Psoas muscle (tissue), 8 donors: ENCODE results near the gene CAPS. TPM values are rescaled to one million over a fixed set of nuclear protein-coding genes. Genes with fewer than 3 reads are reported as not detected.

ENCODE experiments used
- ATAC-seq, 4 donors: fragments of 200-7000 bp; cut with Tn5 transposase; one replicate each; pipeline ENCODE4 v1.9.1; 2020; ENCODE audit warnings: moderate library complexity in 3 of 4, mild to moderate bottlenecking in 2 of 4
- DNase-seq, 2 donors: peaks; one replicate each; pipeline ENCODE4 v3.0.0-alpha.2; 2020
- H3K27ac ChIP-seq: fragments of 200-600 bp; one replicate; pipeline ENCODE4 v1.8.0; 2022
- H3K27me3 ChIP-seq, 3 donors: fragments of 200-600 bp in 1 of 3; one replicate each; pipeline versions ENCODE4 v1.6.1 to v1.8.0; 2013 to 2022; ENCODE audit warnings: low read length in 2 of 3, mild to moderate bottlenecking in 2 of 3, moderate library complexity in 1 of 3; ENCODE audit not compliant: insufficient read depth in 3 of 3
- H3K36me3 ChIP-seq, 2 donors: fragments of 200-600 bp in 1 of 2; one replicate each; pipeline versions ENCODE4 v1.6.1 to v1.8.0; 2013 to 2022; ENCODE audit warnings: low read depth in 1 of 2, mild to moderate bottlenecking in 1 of 2, moderate library complexity in 1 of 2; ENCODE audit not compliant: insufficient read depth in 1 of 2
- H3K4me1 ChIP-seq: fragments of 200-600 bp; one replicate; pipeline ENCODE4 v1.8.0; 2022
- H3K4me3 ChIP-seq: fragments of 200-600 bp; one replicate; pipeline ENCODE4 v1.8.0; 2022; ENCODE audit warnings: mild to moderate bottlenecking
- H3K9me3 ChIP-seq: fragments of 200-600 bp; one replicate; pipeline ENCODE4 v1.8.0; 2022
- WGBS, 3 donors: extraction: QIAGEN DNeasy Blood & Tissue Kit; methylation state at CpG; one replicate each; pipeline versions ENCODE4 v1.1.6 to v1.1.7; 2013; 5-methylcytosine and 5-hydroxymethylcytosine counted together
- intact Hi-C, 2 donors: fragments of 100-400 bp; cut with DNase I; formaldehyde crosslinking; loops; one replicate each; pipeline versions ENCODE4 v1.11.0 to v1.14.2; 2022
- polyA plus RNA-seq, 3 donors: library from polyadenylated mRNA; stranded (reverse); fragments of 200-250 nt; gene quantifications; one replicate each; pipeline ENCODE4 v1.2.3, GENCODE V29; 2013
- total RNA-seq, 4 donors: library from RNA; stranded (reverse); fragmentation: NEBNext Ultra II Directional in 2 of 4; extraction: Animal tissue kit (Norgen Biotek cat#: 25700) in 2 of 4; gene quantifications; one replicate each; pipeline versions ENCODE4 v1.2.1 to v1.2.4, GENCODE V29; 2021 to 2023
- TF ChIP-seq, protein P1 (sequence below): fragments of 200-600 bp; IDR thresholded peaks from one replicate; pipeline ENCODE4 v1.8.0; 2022; ENCODE audit warnings: antibody characterized with exemption
- donor health status: healthy with polysubstance abuse.
- donor health status: DM: no; HTN: no; CAD: no; lungs with moderate emphysema.
- donor health status: Bipolar disorder and iron deficiency.
- donor health status: healthy.
- donor health status: DM: yes; HTN: yes; CAD: no.
- donor health status: DM: no; HTN: no; CAD: no.
- donor health status: DM: no; HTN: no; CAD: no.
- donor health status: DM: yes; HTN: yes; CAD: no.

Gene CAPS
- total and polyA plus RNA-seq, 7 donors = 1.2 to 2.9 (median 1.5) TPM

DNA sequence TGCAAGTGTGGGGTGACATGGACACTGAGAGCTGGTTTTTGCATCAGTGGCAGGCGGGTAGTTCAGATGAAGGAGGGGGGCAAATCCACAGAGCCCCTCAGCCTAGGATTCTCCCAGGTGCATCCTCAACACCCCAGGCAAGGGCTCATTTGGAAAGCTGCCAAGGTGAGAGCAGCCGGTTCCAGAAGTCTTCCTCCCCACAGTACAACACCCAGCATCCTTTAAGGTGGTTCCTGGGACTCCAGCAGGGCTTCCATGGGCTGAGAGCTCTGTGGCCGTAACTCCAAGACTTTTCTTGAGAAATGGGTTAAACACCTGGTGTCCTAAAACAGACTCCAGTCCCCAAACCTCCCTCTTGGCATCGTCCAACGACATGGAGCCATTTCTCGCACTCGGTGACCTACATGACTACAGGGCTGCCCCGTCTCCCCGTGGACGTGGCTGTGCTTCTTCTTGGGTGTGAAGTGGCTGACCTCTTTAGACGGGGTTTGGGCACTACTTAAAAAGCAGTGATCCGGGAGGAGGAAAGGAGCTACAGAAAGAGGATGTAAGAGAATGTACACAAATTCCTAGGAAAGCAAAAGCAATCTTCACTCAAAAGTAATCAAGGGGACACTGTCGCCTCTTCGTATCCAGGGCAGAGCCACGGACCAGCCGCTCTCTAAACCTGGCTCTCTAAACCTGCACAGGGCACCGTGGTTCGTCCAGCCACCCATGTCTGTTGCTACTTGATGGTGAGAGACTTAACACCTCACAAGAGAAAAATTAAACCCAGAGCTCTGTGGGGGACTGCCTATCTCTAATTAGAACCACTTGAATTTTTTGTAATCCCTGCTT lies 38.4 kb downstream of the CAPS start:
- H3K4me1 ChIP-seq = peaks cover 55% of the 10 kb centered on the region
- no peaks in the 10 kb centered on the region for H3K9me3 ChIP-seq
- DNase-seq (no peak), ATAC-seq (no peak)
- no peak overlapping the region for H3K27ac ChIP-seq
- intact Hi-C loops = no loop called here
- no peak overlapping the region for H3K4me3 ChIP-seq
- H3K36me3 ChIP-seq = no peaks in the 10 kb centered on the region
- H3K27me3 ChIP-seq = no peaks in the 10 kb centered on the region
- 52 to 63% (median 56%) methylated on average over 18 of the region's 18 CpGs for WGBS, 3 donors
- TF ChIP-seq, protein P1, sequence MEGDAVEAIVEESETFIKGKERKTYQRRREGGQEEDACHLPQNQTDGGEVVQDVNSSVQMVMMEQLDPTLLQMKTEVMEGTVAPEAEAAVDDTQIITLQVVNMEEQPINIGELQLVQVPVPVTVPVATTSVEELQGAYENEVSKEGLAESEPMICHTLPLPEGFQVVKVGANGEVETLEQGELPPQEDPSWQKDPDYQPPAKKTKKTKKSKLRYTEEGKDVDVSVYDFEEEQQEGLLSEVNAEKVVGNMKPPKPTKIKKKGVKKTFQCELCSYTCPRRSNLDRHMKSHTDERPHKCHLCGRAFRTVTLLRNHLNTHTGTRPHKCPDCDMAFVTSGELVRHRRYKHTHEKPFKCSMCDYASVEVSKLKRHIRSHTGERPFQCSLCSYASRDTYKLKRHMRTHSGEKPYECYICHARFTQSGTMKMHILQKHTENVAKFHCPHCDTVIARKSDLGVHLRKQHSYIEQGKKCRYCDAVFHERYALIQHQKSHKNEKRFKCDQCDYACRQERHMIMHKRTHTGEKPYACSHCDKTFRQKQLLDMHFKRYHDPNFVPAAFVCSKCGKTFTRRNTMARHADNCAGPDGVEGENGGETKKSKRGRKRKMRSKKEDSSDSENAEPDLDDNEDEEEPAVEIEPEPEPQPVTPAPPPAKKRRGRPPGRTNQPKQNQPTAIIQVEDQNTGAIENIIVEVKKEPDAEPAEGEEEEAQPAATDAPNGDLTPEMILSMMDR = no peak

GRCh38 chr19:5953030-5953589 lies 39.1 kb downstream of the CAPS start:
- Histone ChIP-seq H3K27me3 (no peaks in the 10 kb centered on the region), H3K4me3 (no peak overlapping the region), H3K4me1 (peaks cover 58% of the 10 kb centered on the region), H3K36me3 (peaks cover 0 to 4% of the 10 kb centered on the region in 2 donors), H3K9me3 (no peaks in the 10 kb centered on the region), H3K27ac (peak overlapping the region; percentile 64)
- no peak for ATAC-seq
- intact Hi-C loops = no loop called here
- TF ChIP-seq, protein P1 = no peak
- no peak for DNase-seq
- 59 to 75% (median 66%) methylated on average over 5 of the region's 5 CpGs for WGBS, 3 donors

- TF ChIP-seq, protein P1 = no peak
- DNase-seq = no peak
- peak in 3 of 4 donors; percentile 14 to 46 (median 25) for ATAC-seq
- intact Hi-C loops = no loop called here
- Histone ChIP-seq H3K4me1 (peaks cover 60% of the 10 kb centered on the region), H3K9me3 (no peaks in the 10 kb centered on the region), H3K27ac (peak overlapping the region; percentile 64), H3K36me3 (peaks cover 0 to 4% of the 10 kb centered on the region in 2 donors), H3K27me3 (no peaks in the 10 kb centered on the region), H3K4me3 (peak overlapping the region; percentile 8)
- WGBS, 3 donors = 38 to 61% (median 48%) methylated on average over 17 of the region's 17 CpGs
Measured at GRCh38 chr19:5953680-5954213, 39.7 kb downstream of the CAPS start.

GRCh38 chr19:5954293-5954692 lies 40.2 kb downstream of the CAPS start:
- intact Hi-C loops = no loop called here
- Histone ChIP-seq H3K4me3 (peak overlapping the region; percentile 8), H3K36me3 (peaks cover 0 to 4% of the 10 kb centered on the region in 2 donors), H3K27ac (peak overlapping the region; percentile 64), H3K4me1 (peaks cover 61% of the 10 kb centered on the region), H3K9me3 (no peaks in the 10 kb centered on the region), H3K27me3 (no peaks in the 10 kb centered on the region)
- DNase-seq (no peak), ATAC-seq (peak; percentile 49 to 68 (median 64))
- 45 to 56% (median 54%) methylated on average over 6 of the region's 6 CpGs for WGBS, 3 donors
- TF ChIP-seq, protein P1 = no peak
